GM23338 (cell line): ENCODE results near the gene PXDN. TPM values are rescaled to one million over a fixed set of nuclear protein-coding genes. Genes with fewer than 3 reads are reported as not detected.

Source experiments
- ATAC-seq: fragments of 200-7000 bp; cut with Tn5 transposase; 3 replicates; pipeline ENCODE4 v1.9.1; 2020
- DNase-seq: peaks from one replicate; pipeline ENCODE4 v3.0.0-alpha.2; 2015; ENCODE audit warnings: low spot score
- H2AFZ ChIP-seq: fragments of 200-600 bp; sonication (generic); 2 replicates; pipeline ENCODE4 v1.8.0; 2016; ENCODE audit warnings: antibody characterized with exemption, mild to moderate bottlenecking, moderate library complexity
- H3F3A ChIP-seq: fragments of 200-600 bp; sonication (generic); replicated peaks from 2 replicates; pipeline ENCODE4 v1.8.0; 2017; ENCODE audit warnings: antibody characterized with exemption, mixed run types, low read depth
- H3K27ac ChIP-seq: fragments of 200-600 bp; sonication (generic); 2 replicates; pipeline ENCODE4 v1.6.1; 2016; ENCODE audit warnings: low read depth
- H3K27me3 ChIP-seq: fragments of 200-600 bp; sonication (generic); 2 replicates; pipeline ENCODE4 v1.8.0; 2016; ENCODE audit warnings: mild to moderate bottlenecking, mixed run types, moderate library complexity; ENCODE audit not compliant: insufficient read depth
- H3K36me3 ChIP-seq: fragments of 200-600 bp; sonication (generic); 2 replicates; pipeline ENCODE4 v1.8.0; 2016; ENCODE audit warnings: mild to moderate bottlenecking; ENCODE audit not compliant: insufficient read depth
- H3K4me1 ChIP-seq: fragments of 200-600 bp; sonication (generic); 2 replicates; pipeline ENCODE4 v1.8.0; 2016; ENCODE audit warnings: mild to moderate bottlenecking, moderate library complexity; ENCODE audit not compliant: insufficient read depth
- H3K4me2 ChIP-seq: fragments of 200-600 bp; sonication (generic); 2 replicates; pipeline ENCODE4 v1.7.1; 2017; ENCODE audit warnings: mixed run types
- H3K4me3 ChIP-seq: fragments of 200-600 bp; sonication (generic); 2 replicates; pipeline ENCODE4 v1.6.1; 2016; ENCODE audit warnings: mixed run types
- H3K79me2 ChIP-seq: fragments of 200-600 bp; sonication (generic); replicated peaks from 2 replicates; pipeline ENCODE4 v1.8.0; 2017; ENCODE audit warnings: mild to moderate bottlenecking; ENCODE audit not compliant: insufficient read depth
- H3K9me2 ChIP-seq: fragments of 200-600 bp; sonication (generic); 2 replicates; pipeline ENCODE4 v1.8.0; 2017; ENCODE audit not compliant: insufficient read depth
- H4K20me1 ChIP-seq: fragments of 200-600 bp; sonication (generic); replicated peaks from 2 replicates; pipeline ENCODE4 v1.8.0; 2017; ENCODE audit warnings: mild to moderate bottlenecking; ENCODE audit not compliant: insufficient read depth
- H3K27ac Mint-ChIP-seq: 2 replicates; pipeline ENCODE4 v1.8.0; 2020; ENCODE audit warnings: inconsistent platforms, mild to moderate bottlenecking, moderate library complexity, mixed read lengths
- H3K27me3 Mint-ChIP-seq: 3 replicates; pipeline ENCODE4 v1.8.0; 2022; ENCODE audit warnings: low read depth, mild to moderate bottlenecking, moderate library complexity, mixed read lengths, inconsistent platforms; ENCODE audit not compliant: insufficient read depth, poor library complexity
- H3K36me3 Mint-ChIP-seq: 3 replicates; pipeline ENCODE4 v1.8.0; 2021; ENCODE audit warnings: low read depth, mild to moderate bottlenecking, inconsistent platforms, moderate library complexity, mixed read lengths
- H3K4me1 Mint-ChIP-seq: 3 replicates; pipeline ENCODE4 v1.8.0; 2020; ENCODE audit warnings: mild to moderate bottlenecking, inconsistent platforms, mixed read lengths
- H3K4me3 Mint-ChIP-seq: 3 replicates; pipeline ENCODE4 v1.8.0; 2021; ENCODE audit warnings: moderate library complexity, mild to moderate bottlenecking, inconsistent platforms, mixed read lengths
- H3K9me3 Mint-ChIP-seq: 3 replicates; pipeline ENCODE4 v1.8.0; 2020; ENCODE audit warnings: moderate library complexity, mild to moderate bottlenecking, inconsistent platforms, mixed read lengths
- CREB1 ChIP-seq: fragments of 250-450 bp; sonication (Bioruptor Pico); IDR thresholded peaks from 2 replicates; pipeline ENCODE4 v1.5.0; 2020; ENCODE audit warnings: low read depth, mild to moderate bottlenecking, moderate library complexity
- EZH2phosphoT487 ChIP-seq: fragments of 200-600 bp; sonication (generic); IDR thresholded peaks from one replicate; pipeline ENCODE4 v1.8.1; 2018; ENCODE audit warnings: antibody characterized with exemption; ENCODE audit not compliant: unreplicated experiment
- JUNB ChIP-seq: IDR thresholded peaks from one replicate; pipeline ENCODE4 v1.6.1; 2016; ENCODE audit warnings: antibody characterized with exemption; ENCODE audit not compliant: unreplicated experiment
- NANOG ChIP-seq: IDR thresholded peaks from 2 replicates; pipeline ENCODE4 v1.6.1; 2016; ENCODE audit warnings: antibody characterized with exemption, borderline replicate concordance
- POLR2AphosphoS5 ChIP-seq: IDR thresholded peaks from 2 replicates; pipeline ENCODE4 v1.6.1; 2016; ENCODE audit warnings: antibody characterized with exemption, low read depth
- STAT1 ChIP-seq: IDR thresholded peaks from one replicate; pipeline ENCODE4 v1.6.1; 2016; ENCODE audit warnings: antibody characterized with exemption; ENCODE audit not compliant: unreplicated experiment
- ZNF114 ChIP-seq: fragments of 250-450 bp; sonication (Bioruptor Pico); IDR thresholded peaks from 2 replicates; pipeline ENCODE4 v1.5.0; 2020; ENCODE audit warnings: mild to moderate bottlenecking, moderate library complexity
- ZNF331 ChIP-seq: fragments of 250-450 bp; sonication (Bioruptor Pico); IDR thresholded peaks from 2 replicates; pipeline ENCODE4 v1.5.0; 2020; ENCODE audit warnings: low read depth, mild to moderate bottlenecking, moderate library complexity
- polyA plus RNA-seq: library from polyadenylated mRNA; unstranded; fragments of >200 nt; fragmentation: Nextera tagmentation; extraction: Ambion mirVana; gene quantifications from 2 replicates; pipeline ENCODE4 v1.2.1, GENCODE V29; 2016
- total RNA-seq: library from RNA; depleted of rRNA; stranded (reverse); fragments of >200 nt; shearing (Covaris generic); gene quantifications from 2 replicates; pipeline ENCODE4 v1.2.3, GENCODE V29; 2014
- TF ChIP-seq, protein P1 (sequence below): fragments of 250-450 bp; sonication (Bioruptor Pico); IDR thresholded peaks from 2 replicates; pipeline ENCODE4 v1.5.0; 2020; ENCODE audit warnings: mild to moderate bottlenecking, moderate library complexity
- TF ChIP-seq, protein P2 (sequence below), 2 experiments: fragments of 200-600 bp in 1 of 2; sonication (generic) in 1 of 2; conservative IDR thresholded peaks; 2 replicates each; pipeline versions ENCODE4 v1.5.1 to v1.6.1; 2016 to 2017; ENCODE audit warnings: antibody characterized with exemption in 2 of 2, low read depth in 2 of 2, mild to moderate bottlenecking in 2 of 2, moderate library complexity in 1 of 2
- TF ChIP-seq, protein P3 (sequence below): IDR thresholded peaks from 2 replicates; pipeline ENCODE4 v1.6.1; 2016; ENCODE audit warnings: antibody characterized with exemption
- TF ChIP-seq, protein P4 (sequence below): IDR thresholded peaks from one replicate; pipeline ENCODE4 v1.6.1; 2018; ENCODE audit warnings: antibody characterized with exemption; ENCODE audit not compliant: unreplicated experiment

PXDN gene
- total and polyA plus RNA-seq, 2 experiments from 2014 or later = 42.2 to 225 TPM

DNA sequence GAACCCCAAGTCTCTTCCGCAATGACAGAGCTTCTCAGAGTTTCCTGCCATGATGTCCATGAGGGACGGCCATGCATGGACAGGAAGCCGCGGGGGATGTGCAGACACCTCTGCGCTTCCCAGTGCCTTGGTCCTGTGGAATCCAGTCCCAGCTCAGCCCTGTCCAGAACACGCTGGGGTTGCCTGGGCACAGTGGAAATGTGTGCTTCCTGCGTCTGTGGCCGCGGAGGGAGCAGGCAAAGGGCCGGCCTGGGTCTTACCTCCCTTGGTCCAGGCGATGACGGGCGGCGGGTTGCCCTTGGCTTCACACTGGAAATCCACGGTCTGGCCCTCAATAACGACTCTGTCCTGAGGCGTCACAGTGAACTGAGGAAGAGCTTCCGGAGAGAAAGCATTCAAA is 79.6 kb downstream of the PXDN start:
- H3K9me3 Mint-ChIP-seq = no peaks in the 10 kb centered on the region
- peaks cover 5% of the 10 kb centered on the region; the same call in 2 of the 3 replicates for H3K4me1 Mint-ChIP-seq
- H3K4me2 ChIP-seq = no peak overlapping the region
- peaks cover 73% of the 10 kb centered on the region for H3K36me3 Mint-ChIP-seq
- no peak overlapping the region for H3K4me3 Mint-ChIP-seq
- H4K20me1 ChIP-seq = peaks cover 3% of the 10 kb centered on the region
- H3K4me3 ChIP-seq = no peak overlapping the region
- H3K36me3 ChIP-seq = peaks cover 31% of the 10 kb centered on the region
- H3K79me2 ChIP-seq = peaks cover 9% of the 10 kb centered on the region; the same call in 1 of the 2 replicates
- peaks cover 3% of the 10 kb centered on the region for H3K27me3 Mint-ChIP-seq
- TF ChIP-seq, protein P1, sequence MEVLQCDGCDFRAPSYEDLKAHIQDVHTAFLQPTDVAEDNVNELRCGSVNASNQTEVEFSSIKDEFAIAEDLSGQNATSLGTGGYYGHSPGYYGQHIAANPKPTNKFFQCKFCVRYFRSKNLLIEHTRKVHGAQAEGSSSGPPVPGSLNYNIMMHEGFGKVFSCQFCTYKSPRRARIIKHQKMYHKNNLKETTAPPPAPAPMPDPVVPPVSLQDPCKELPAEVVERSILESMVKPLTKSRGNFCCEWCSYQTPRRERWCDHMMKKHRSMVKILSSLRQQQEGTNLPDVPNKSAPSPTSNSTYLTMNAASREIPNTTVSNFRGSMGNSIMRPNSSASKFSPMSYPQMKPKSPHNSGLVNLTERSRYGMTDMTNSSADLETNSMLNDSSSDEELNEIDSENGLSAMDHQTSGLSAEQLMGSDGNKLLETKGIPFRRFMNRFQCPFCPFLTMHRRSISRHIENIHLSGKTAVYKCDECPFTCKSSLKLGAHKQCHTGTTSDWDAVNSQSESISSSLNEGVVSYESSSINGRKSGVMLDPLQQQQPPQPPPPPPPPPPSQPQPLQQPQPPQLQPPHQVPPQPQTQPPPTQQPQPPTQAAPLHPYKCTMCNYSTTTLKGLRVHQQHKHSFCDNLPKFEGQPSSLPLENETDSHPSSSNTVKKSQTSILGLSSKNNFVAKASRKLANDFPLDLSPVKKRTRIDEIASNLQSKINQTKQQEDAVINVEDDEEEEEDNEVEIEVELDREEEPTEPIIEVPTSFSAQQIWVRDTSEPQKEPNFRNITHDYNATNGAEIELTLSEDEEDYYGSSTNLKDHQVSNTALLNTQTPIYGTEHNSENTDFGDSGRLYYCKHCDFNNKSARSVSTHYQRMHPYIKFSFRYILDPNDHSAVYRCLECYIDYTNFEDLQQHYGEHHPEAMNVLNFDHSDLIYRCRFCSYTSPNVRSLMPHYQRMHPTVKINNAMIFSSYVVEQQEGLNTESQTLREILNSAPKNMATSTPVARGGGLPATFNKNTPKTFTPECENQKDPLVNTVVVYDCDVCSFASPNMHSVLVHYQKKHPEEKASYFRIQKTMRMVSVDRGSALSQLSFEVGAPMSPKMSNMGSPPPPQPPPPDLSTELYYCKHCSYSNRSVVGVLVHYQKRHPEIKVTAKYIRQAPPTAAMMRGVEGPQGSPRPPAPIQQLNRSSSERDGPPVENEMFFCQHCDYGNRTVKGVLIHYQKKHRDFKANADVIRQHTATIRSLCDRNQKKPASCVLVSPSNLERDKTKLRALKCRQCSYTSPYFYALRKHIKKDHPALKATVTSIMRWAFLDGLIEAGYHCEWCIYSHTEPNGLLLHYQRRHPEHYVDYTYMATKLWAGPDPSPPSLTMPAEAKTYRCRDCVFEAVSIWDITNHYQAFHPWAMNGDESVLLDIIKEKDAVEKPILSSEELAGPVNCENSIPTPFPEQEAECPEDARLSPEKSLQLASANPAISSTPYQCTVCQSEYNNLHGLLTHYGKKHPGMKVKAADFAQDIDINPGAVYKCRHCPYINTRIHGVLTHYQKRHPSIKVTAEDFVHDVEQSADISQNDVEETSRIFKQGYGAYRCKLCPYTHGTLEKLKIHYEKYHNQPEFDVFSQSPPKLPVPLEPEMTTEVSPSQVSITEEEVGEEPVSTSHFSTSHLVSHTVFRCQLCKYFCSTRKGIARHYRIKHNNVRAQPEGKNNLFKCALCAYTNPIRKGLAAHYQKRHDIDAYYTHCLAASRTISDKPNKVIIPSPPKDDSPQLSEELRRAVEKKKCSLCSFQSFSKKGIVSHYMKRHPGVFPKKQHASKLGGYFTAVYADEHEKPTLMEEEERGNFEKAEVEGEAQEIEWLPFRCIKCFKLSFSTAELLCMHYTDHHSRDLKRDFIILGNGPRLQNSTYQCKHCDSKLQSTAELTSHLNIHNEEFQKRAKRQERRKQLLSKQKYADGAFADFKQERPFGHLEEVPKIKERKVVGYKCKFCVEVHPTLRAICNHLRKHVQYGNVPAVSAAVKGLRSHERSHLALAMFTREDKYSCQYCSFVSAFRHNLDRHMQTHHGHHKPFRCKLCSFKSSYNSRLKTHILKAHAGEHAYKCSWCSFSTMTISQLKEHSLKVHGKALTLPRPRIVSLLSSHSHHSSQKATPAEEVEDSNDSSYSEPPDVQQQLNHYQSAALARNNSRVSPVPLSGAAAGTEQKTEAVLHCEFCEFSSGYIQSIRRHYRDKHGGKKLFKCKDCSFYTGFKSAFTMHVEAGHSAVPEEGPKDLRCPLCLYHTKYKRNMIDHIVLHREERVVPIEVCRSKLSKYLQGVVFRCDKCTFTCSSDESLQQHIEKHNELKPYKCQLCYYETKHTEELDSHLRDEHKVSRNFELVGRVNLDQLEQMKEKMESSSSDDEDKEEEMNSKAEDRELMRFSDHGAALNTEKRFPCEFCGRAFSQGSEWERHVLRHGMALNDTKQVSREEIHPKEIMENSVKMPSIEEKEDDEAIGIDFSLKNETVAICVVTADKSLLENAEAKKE = no peak
- TF ChIP-seq, protein P2, sequence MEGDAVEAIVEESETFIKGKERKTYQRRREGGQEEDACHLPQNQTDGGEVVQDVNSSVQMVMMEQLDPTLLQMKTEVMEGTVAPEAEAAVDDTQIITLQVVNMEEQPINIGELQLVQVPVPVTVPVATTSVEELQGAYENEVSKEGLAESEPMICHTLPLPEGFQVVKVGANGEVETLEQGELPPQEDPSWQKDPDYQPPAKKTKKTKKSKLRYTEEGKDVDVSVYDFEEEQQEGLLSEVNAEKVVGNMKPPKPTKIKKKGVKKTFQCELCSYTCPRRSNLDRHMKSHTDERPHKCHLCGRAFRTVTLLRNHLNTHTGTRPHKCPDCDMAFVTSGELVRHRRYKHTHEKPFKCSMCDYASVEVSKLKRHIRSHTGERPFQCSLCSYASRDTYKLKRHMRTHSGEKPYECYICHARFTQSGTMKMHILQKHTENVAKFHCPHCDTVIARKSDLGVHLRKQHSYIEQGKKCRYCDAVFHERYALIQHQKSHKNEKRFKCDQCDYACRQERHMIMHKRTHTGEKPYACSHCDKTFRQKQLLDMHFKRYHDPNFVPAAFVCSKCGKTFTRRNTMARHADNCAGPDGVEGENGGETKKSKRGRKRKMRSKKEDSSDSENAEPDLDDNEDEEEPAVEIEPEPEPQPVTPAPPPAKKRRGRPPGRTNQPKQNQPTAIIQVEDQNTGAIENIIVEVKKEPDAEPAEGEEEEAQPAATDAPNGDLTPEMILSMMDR (conservative IDR thresholded peaks at IDR 0.05; ENCODE audit: low read depth in 2 of 2) = no peak
- no peak for TF ChIP-seq ZNF331 (CRISPR knock-in tag)
- no peak for TF ChIP-seq ZNF114
- TF ChIP-seq, protein P3, sequence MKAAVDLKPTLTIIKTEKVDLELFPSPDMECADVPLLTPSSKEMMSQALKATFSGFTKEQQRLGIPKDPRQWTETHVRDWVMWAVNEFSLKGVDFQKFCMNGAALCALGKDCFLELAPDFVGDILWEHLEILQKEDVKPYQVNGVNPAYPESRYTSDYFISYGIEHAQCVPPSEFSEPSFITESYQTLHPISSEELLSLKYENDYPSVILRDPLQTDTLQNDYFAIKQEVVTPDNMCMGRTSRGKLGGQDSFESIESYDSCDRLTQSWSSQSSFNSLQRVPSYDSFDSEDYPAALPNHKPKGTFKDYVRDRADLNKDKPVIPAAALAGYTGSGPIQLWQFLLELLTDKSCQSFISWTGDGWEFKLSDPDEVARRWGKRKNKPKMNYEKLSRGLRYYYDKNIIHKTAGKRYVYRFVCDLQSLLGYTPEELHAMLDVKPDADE = no peak
- TF ChIP-seq CREB1 (CRISPR knock-in tag) = no peak
- no peak for TF ChIP-seq NANOG
- no peak for TF ChIP-seq STAT1
- TF ChIP-seq POLR2AphosphoS5 = no peak
- TF ChIP-seq, protein P4, sequence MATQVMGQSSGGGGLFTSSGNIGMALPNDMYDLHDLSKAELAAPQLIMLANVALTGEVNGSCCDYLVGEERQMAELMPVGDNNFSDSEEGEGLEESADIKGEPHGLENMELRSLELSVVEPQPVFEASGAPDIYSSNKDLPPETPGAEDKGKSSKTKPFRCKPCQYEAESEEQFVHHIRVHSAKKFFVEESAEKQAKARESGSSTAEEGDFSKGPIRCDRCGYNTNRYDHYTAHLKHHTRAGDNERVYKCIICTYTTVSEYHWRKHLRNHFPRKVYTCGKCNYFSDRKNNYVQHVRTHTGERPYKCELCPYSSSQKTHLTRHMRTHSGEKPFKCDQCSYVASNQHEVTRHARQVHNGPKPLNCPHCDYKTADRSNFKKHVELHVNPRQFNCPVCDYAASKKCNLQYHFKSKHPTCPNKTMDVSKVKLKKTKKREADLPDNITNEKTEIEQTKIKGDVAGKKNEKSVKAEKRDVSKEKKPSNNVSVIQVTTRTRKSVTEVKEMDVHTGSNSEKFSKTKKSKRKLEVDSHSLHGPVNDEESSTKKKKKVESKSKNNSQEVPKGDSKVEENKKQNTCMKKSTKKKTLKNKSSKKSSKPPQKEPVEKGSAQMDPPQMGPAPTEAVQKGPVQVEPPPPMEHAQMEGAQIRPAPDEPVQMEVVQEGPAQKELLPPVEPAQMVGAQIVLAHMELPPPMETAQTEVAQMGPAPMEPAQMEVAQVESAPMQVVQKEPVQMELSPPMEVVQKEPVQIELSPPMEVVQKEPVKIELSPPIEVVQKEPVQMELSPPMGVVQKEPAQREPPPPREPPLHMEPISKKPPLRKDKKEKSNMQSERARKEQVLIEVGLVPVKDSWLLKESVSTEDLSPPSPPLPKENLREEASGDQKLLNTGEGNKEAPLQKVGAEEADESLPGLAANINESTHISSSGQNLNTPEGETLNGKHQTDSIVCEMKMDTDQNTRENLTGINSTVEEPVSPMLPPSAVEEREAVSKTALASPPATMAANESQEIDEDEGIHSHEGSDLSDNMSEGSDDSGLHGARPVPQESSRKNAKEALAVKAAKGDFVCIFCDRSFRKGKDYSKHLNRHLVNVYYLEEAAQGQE = no peak
- TF ChIP-seq JUNB = no peak
- no peak for TF ChIP-seq EZH2phosphoT487
- H3F3A ChIP-seq = no peaks in the 10 kb centered on the region
- no peaks in the 10 kb centered on the region for H3K27me3 ChIP-seq
- no peak for ATAC-seq
- H3K27ac ChIP-seq = no peak overlapping the region
- DNase-seq = no peak
- H3K9me2 ChIP-seq = no peaks in the 10 kb centered on the region
- H2AFZ ChIP-seq = no peak overlapping the region
- no peaks in the 10 kb centered on the region for H3K4me1 ChIP-seq
- peak overlapping the region; percentile 35; the same call in 1 of the 2 replicates for H3K27ac Mint-ChIP-seq
